HepG2 (cell line): ENCODE data around the gene LXN. TPM values are rescaled to one million over a fixed set of nuclear protein-coding genes. Genes with fewer than 3 reads are reported as not detected.
A peak's percentile ranks its signal among the peaks of the same experiment; 100 is the strongest.

Experiments
- ESRRA ChIP-seq: sonication (generic); formaldehyde crosslinking; IDR thresholded peaks from 2 replicates; pipeline ENCODE4 v1.5.1; 2020; ENCODE audit warnings: mild to moderate bottlenecking, low read depth, missing genetic modification reagents
- ETV5 ChIP-seq: IDR thresholded peaks from 2 replicates; pipeline ENCODE4 v1.6.1; 2018; ENCODE audit warnings: missing biosample characterization, missing genetic modification reagents, inconsistent platforms, borderline replicate concordance
- MIER2 ChIP-seq: IDR thresholded peaks from 2 replicates; pipeline ENCODE4 v1.6.1; 2016; ENCODE audit warnings: missing biosample characterization, missing genetic modification reagents
- NR1H2 ChIP-seq: sonication (generic); formaldehyde crosslinking; IDR thresholded peaks from 2 replicates; pipeline ENCODE4 v1.8.1; 2022; ENCODE audit warnings: low read depth, missing genetic modification reagents, borderline replicate concordance
- PAF1 ChIP-seq: IDR thresholded peaks from 2 replicates; pipeline ENCODE4 v1.6.1; 2016; ENCODE audit warnings: missing genetic modification reagents, missing compliant biosample characterization
- SETDB1 ChIP-seq: sonication (generic); formaldehyde crosslinking; IDR thresholded peaks from 2 replicates; pipeline ENCODE4 v1.5.1; 2020; ENCODE audit warnings: missing genetic modification reagents, mild to moderate bottlenecking, borderline replicate concordance
- SNAI1 ChIP-seq: sonication (generic); formaldehyde crosslinking; IDR thresholded peaks from 2 replicates; pipeline ENCODE4 v1.5.0; 2020; ENCODE audit warnings: mild to moderate bottlenecking, missing genetic modification reagents, borderline replicate concordance
- XBP1 ChIP-seq: sonication (generic); formaldehyde crosslinking; IDR thresholded peaks from 2 replicates; pipeline ENCODE4 v1.5.0; 2020; ENCODE audit warnings: missing genetic modification reagents
- ZBTB10 ChIP-seq: sonication (generic); formaldehyde crosslinking; IDR thresholded peaks from 2 replicates; pipeline ENCODE4 v1.4.0; 2020; ENCODE audit warnings: missing genetic modification reagents, borderline replicate concordance
- ZBTB33 ChIP-seq: sonication (generic); formaldehyde crosslinking; IDR thresholded peaks from 2 replicates; pipeline ENCODE4 v1.4.0; 2020; ENCODE audit warnings: missing genetic modification reagents
- ZBTB42 ChIP-seq: sonication (generic); formaldehyde crosslinking; IDR thresholded peaks from 2 replicates; pipeline ENCODE4 v1.5.0; 2020; ENCODE audit warnings: mild to moderate bottlenecking, missing genetic modification reagents
- ZNF205 ChIP-seq: IDR thresholded peaks from 2 replicates; pipeline ENCODE4 v1.6.1; 2018; ENCODE audit warnings: missing biosample characterization, missing genetic modification reagents
- ZNF232 ChIP-seq: sonication (generic); formaldehyde crosslinking; IDR thresholded peaks from 2 replicates; pipeline ENCODE4 v1.4.0; 2020; ENCODE audit warnings: missing genetic modification reagents, borderline replicate concordance
- ZNF407 ChIP-seq: sonication (generic); formaldehyde crosslinking; IDR thresholded peaks from one replicate; pipeline ENCODE4 v1.5.1; 2020; ENCODE audit warnings: mild to moderate bottlenecking, missing genetic modification reagents; ENCODE audit errors: not compliant biosample characterization
- ZNF597 ChIP-seq: sonication (generic); formaldehyde crosslinking; IDR thresholded peaks from 2 replicates; pipeline ENCODE4 v1.5.0; 2020; ENCODE audit warnings: missing genetic modification reagents
- polyA plus RNA-seq, 8 experiments: library from polyadenylated mRNA; depleted of rRNA in 3 of 8; stranded (reverse) in 7 of 8; unstranded in 1 of 8; fragments of >200 nt; fragmentation: Illumina TruSeq in 4 of 8; extraction: Trizol in 4 of 8; gene quantifications; 2 replicates each; pipeline versions ENCODE4 v1.2.1 to v1.2.3, GENCODE V29; 2011 to 2016; ENCODE audit warnings: low read depth in 4 of 8, missing spikeins in 1 of 8, mixed read lengths in 1 of 8; ENCODE audit not compliant: insufficient read depth in 1 of 8
- total RNA-seq, 5 experiments: library from RNA; depleted of rRNA; stranded (reverse); fragments of >200 nt; fragmentation: Illumina TruSeq; extraction: Trizol; gene quantifications; 2 replicates each; pipeline ENCODE4 v1.2.3, GENCODE V29; 2016; ENCODE audit warnings: low read depth in 1 of 5

Gene LXN
- total and polyA plus RNA-seq, 2 of the 13 experiments (the other 11 are each of a cell fraction or from before 2014, with no cell fraction given) = not detected

GRCh38 chr3:158644345-158644908, 28.0 kb downstream of the LXN start, which contains the start of gene GFM1 (continued):
- TF ChIP-seq ZNF407 (CRISPR knock-in tag) (peak; percentile 58), ZNF597 (CRISPR knock-in tag) (no peak), ESRRA (CRISPR knock-in tag) (peak; percentile 54; the same call in 1 of the 2 replicates), SETDB1 (CRISPR knock-in tag) (no peak), ZBTB10 (no peak), ZBTB33 (CRISPR knock-in tag) (peak; percentile 82), XBP1 (CRISPR knock-in tag) (0 out of 2 replicates have a peak, but pooled peaks have one; percentile 11), NR1H2 (CRISPR knock-in tag) (no peak), ZNF232 (no peak), SNAI1 (no peak), ZNF205 (CRISPR knock-in tag) (peak; percentile 87; the same call in 1 of the 2 replicates), ZBTB42 (CRISPR knock-in tag) (no peak), PAF1 (CRISPR knock-in tag) (no peak), ETV5 (CRISPR knock-in tag) (peak; percentile 77), MIER2 (peak; percentile 83; the same call in 1 of the 2 replicates)
